Erythroblast (primary cell): ENCODE results near the gene RELN.

Source experiments
- GATA1 ChIP-seq: IDR thresholded peaks from 2 replicates; pipeline ENCODE4 v1.6.1; 2011; ENCODE audit warnings: low read depth, mild to moderate bottlenecking, control low read depth, low read length, moderate library complexity
- POLR2A ChIP-seq: IDR thresholded peaks from 2 replicates; pipeline ENCODE4 v1.6.1; 2011; ENCODE audit warnings: mild to moderate bottlenecking, low read length

GRCh38 chr7:103597606-103598005, 391.9 kb downstream of the RELN start:
- no peak for TF ChIP-seq POLR2A
- no peak for TF ChIP-seq GATA1
